NCI-H2029 treated with DMSO at 0.1 percent for 48 hours (cell line): Measurements from ENCODE around the gene NUDT4.
"Not testable (repeated sequence)": the region's sequence is repeated elsewhere in the genome, so short reads cannot be mapped to it uniquely, and the experiment has no call there.

Experiments used
- DNase-seq: peaks from one replicate; lab custom pipeline; 2025; lab: John Stamatoyannopoulos, UW

Gene NUDT4

DNA sequence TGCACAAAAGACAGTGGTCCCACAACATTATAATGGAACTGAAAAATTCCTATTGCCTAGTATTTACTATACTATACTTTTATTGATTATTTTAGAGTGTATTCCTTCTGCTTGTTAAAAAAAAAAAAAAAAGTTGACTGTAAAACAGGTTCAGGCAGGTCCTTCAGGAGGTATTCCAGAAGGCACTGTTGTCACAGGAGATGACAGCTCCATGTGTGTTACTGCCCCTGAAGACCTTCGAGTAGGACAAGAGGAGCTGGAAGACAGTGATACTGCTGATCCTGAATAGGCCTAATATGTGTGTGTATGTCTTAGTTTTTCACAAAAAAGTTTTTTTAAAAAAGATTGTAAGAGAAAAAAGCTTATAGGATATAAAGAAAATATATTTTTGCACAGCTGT, 51.7 kb downstream of the NUDT4 start:
- no peak for DNase-seq

DNA sequence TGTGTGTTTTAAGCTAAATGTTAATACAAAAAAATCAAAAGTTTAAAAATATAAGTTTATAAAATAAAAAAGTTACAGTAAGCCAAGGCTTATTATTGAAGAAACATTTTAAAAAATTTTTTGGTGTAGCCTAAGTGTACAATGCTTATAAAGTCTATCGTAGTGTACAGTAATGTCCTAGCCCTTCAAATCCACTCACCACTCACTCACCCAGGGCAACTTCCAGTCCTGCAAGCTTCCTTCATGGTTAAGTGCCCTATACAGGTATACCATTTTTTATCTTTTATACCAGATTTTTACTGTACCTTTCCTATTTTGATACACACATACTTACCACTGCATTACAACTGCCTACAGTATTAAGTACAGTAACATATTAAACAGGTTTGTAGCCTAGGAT, 52.1 kb downstream of the NUDT4 start:
- no peak for DNase-seq

- no peak for DNase-seq
Measured at GRCh38 chr12:93430280-93430679, 52.6 kb downstream of the NUDT4 start.

GRCh38 chr12:93432031-93432430, 54.3 kb downstream of the NUDT4 start:
- not testable (repeated sequence) for DNase-seq

DNA sequence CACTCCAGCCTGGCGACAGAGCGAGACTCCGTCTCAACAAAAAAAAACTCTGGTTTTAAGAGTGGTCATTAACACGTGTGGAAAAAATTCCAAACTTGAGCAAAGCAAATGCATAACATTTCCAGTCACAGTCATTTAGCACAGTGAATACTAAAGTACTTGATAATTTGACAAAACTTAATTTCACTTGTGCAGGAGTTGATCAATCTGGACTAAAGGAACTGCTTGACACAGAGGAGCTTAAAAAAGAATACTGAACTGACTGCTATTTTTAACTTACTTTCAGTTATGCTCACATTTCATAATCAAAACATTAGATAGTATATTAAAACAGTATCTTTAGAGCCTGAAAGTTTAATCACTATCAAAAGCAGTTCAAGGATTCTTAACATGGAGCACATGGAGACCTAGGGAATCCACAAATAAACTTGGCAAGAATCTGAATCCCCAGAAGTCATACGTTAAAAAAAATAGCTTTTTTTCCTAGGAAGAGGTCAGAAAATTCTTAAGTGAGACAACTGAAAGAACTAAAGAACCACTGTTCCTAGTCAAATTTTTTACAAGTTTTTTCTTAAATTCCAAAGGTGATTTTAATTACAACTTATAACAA, 56.6 kb downstream of the NUDT4 start:
- DNase-seq = no peak

DNA sequence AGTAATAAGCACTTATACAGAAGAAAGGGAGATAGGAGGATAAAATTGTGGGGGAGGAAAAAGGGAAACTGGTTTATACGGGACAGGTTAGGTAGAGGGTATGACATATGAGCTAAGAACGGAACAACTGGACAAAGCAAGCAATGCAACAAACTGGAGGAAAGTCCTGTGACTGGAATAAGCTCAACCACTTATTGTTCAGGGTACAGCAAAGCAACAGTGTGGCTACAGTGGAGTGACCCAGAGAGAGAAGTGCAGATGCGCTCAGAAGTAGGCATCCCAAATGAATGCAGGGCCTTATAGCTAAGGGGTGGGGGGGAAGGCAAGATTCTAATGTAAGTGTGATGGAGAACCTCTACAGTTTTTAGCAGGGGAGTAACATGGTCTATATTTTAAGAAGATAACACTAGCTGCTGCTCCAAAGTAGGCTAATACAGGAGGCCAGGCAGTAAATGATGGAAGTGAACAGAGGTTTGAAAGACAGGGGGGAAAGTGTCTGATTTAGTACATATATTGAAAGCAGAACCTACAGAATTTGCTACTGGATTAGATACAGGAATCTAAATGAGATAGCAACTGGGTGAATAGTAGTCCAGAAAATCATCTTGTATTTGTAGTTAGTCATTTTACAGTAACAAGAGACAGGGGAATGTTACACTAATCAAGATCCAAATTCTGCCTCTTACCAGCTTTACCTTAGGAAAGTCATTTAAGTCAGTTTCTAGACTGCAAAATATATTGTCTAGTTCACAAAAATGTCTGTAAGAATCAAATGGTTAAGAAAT, 60.7 kb downstream of the NUDT4 start:
- DNase-seq = no peak

- DNase-seq = no peak
Measured at GRCh38 chr12:93440043-93440835, 62.5 kb downstream of the NUDT4 start.

GRCh38 chr12:93441081-93441616, 63.4 kb downstream of the NUDT4 start:
- DNase-seq = no peak

DNA sequence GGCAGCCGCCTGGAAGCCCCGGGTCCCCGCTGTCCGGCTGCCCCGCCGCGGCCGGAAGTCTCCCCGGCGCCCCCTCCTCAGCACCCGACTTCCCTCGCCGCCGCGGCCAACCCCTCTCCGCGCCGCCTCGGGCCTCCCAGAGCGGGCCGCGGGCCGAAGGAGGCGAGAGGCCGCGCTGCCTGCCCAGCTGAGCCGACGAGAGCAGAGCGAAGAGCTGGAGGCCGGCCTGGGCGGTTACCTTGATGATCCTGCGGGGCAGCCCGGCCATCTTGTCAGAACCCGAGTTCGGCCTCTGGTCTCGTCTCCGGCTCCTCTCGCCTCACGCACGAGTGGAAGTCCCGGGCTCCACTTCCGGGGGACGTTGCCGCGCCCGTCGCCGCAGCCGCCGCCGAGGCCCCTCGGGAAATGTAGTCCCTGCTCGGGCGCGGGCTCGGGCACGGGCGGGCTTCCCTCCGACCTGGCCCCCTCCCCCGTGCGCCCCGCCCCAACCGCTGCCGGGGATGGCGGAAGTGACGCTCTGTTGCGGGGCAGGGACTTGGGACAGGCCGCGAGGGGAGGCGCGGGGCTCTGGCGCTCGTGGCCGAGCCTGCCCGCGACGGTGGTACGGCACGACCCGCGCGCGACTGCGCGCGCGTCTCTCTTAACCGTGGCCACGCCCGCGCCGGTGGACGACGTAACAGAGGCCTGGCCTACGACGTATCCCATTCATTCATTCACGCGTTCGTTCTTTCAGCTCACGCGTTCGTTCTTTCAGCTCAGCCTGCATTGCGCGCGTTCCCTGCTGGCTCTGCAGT, 64.1 kb downstream of the NUDT4 start, which contains the start of gene UBE2N:
Gene UBE2N, minus strand, starts transcription at position 331 of the 794 bp plus-strand sequence. Its CDS starts 63 bp downstream, at position 268.
- DNase-seq = peak; percentile 78

DNA sequence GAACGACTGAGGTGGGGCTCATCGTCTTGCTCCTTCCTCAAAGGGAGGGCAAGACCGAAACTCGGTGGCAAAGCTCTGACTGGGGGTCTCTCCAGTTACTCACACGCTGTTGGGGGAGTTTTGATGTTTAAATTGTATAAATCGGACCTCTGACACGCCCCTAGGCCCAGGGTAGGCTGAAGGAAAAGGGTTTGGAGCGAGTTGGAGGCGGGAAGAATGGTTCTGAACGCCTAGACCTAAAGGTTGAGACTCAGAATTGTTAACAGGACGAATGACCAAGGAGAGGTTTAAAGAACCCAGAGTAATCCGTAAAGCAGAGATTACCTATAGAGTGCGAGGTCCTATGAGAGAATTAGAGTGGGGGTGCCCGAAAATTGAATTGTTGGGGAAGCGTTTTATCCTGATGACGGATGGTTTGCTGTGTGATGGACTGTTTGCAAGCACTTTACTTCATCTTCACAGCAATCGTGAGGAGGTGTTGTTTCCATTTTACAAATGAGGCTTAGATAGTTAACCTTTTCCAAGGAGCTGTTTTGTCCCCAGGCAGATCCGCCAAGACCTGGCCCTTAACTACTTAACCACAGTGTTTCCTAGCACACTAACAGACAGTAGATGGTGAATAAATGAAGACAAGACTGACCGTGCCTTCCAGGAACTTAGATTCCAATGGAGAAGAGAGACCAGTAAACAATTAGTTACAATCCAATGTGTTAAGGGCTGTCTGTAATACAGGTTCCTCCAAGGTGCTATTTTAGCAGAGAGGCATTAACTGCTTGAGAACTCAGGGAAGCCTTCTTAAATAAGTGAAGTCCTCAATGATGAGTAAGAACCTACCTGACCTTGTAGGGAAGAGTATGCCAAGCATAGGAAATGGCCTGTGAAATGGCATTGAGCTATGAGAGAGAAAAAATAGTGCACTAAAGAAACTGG, 65.0 kb downstream of the NUDT4 start:
- DNase-seq = no peak

GRCh38 chr12:93443576-93443975, 65.9 kb downstream of the NUDT4 start:
- DNase-seq = no peak

DNA sequence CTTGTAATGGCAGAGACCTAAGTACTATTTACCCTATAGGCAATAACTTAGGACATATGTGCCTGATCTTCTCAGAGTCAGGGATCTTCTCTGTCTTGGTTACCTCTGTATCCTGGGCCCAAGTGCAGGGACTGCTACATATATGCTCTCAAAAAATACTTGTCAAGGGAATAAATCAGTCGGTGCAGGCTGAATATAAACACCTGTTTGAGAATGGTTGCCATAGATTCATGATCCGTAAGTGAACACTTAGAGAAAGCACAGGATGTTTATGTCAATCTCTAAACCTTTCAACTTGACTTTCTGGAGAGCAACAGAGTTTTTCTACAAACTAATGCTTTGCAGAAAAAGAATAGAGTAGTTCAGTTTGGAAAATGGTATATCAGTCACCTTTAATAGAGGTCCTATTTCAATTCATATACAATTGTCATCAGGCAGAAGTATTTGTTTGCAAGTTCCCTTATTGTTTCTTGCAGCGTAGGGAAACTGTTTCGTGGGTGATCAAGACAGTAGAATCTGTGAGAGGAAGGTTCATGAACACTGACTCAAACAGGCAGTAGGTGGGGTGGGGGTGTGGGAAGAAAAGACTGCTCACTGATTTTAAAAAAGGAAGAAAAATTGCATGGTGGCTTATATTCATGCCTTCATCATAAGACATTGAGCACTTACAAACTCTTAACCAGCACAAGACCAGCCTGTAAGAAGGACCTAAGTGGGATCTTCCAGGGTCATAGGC, 70.0 kb downstream of the NUDT4 start:
- DNase-seq = no peak

GRCh38 chr12:93448796-93449195, 71.1 kb downstream of the NUDT4 start:
- DNase-seq = peak; percentile 24

DNA sequence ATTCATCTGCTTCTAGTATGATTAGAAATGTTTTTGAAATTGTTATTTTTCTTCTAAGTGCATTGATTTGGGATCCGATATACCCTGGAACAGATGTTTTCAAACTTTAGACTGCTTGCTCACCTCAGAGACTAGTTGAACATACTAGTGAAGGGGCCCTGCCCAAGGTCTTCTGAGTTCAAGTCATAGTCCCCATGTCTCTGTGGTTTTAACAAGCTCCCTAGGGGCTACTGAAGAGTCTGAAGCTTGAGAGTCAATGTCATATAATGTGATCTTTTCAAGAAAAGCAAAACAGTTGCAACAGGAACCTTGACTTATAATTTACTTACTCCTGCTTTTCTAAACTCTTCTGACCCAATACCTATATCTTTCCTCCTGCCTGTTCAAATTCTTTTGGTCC, 71.6 kb downstream of the NUDT4 start:
- DNase-seq = no peak

DNA sequence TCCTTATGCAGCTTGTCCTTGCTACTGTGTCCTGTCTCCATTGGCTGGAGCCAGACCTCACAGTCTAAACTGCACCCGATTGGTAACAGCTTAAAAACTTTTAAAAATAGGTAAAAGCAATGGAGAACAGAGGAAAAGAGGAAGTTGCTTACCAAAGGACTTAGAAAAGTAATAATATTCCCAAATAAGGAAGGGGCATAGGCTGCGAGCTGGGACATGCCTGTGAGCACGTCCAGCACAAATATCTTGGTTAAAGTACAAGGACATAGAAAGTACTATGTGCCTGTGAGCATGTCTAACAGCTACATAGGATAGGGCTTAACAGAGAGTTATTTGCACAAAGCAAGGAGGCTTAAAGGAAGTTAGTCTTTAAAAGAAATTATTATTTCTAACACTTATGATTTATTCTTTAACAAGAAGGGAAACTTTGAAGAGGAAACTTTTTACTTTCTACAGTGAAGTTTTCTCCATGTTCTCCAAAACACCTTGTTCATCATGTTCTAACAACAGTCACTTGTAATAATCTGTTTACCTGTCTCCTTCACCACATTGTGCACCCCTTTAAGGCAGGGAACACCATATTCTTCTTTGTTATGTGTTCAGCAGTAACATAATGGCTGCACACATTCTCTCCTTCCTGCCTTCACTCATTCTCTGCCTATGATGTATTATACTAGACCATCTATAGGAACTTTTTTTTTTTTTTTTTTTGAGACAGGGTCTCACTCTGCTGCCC, 73.9 kb downstream of the NUDT4 start:
- DNase-seq = no peak

DNA sequence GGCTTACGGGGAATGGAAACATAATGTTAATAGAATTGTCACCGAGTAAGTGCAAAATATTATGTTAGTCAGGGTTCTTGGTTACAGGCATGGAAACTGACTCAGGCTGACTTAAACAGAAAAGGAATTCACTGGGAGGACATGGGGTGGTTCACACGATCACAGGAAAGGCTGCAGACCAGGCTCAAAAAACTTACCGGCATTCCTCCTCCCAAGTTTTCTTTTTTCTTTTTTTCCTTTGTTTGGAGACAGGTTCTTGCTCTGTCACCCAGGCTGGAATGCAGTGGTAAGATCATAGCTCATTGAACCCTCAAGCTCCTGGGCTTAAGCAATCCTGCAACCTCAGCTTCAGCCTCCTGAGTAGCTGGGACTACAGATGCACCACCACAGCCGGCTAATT, 75.9 kb downstream of the NUDT4 start:
- DNase-seq = no peak

GRCh38 chr12:93456077-93456476, 78.4 kb downstream of the NUDT4 start:
- DNase-seq = no peak
